ENCODE data around the gene CLCF1. TPM values are rescaled to one million over a fixed set of nuclear protein-coding genes. Genes with fewer than 3 reads are reported as not detected.

Gene CLCF1
- total RNA-seq, 2 experiments from 2014 or later = 0.79 to 0.81 TPM

DNA sequence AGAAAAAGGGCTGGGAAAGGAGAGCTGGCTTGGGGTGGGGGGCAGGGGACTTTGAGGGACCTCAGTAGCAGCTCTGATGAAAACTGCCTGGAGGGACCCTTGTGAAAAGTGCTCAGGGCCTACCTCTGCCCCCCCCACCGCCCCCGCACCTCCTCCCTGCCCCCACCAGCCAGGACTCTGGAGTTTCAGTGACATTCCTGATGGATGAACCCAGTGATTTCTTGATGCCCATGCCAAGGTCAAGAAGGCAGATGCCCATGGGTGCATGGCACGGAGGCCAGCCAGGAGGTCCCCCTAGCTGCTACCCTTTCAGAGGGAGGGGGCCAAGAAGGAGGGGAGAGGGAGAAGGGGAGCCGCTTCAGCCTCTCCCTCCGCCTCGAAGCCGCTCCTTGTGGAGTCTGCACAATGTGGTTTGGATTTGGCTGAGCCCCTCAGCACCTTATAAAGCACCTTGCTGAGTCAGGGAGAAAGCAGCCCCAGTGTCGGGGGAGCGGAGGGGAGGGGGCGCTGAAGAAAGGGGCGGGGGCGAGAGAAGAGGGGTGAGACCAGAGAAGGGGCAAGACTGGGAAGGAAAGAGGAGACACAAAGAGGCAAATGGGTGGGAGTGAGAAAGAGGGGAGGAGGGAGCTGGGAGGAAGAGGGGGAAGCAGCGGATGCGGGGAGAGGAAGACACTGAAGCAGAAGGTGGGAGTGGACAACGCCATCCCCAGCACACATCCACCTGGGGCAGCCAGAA is 2.1 kb upstream of the CLCF1 start:
- no peak for ATAC-seq
- ChIA-PET CTCF (interaction anchor here (2.5 to 30.8 kb wide), 3 partner anchors 13 to 29 kb away, joined by 11 to 883 read pairs (median 23); partner anchors contain the start of gene POLD4), POLR2A (interaction anchor here (1.9 to 4.6 kb wide), 3 partner anchors 13 to 26 kb away, joined by 4 to 20 read pairs (median 5); no protein-coding TSS in a partner anchor)
- TF ChIP-seq, protein P1, sequence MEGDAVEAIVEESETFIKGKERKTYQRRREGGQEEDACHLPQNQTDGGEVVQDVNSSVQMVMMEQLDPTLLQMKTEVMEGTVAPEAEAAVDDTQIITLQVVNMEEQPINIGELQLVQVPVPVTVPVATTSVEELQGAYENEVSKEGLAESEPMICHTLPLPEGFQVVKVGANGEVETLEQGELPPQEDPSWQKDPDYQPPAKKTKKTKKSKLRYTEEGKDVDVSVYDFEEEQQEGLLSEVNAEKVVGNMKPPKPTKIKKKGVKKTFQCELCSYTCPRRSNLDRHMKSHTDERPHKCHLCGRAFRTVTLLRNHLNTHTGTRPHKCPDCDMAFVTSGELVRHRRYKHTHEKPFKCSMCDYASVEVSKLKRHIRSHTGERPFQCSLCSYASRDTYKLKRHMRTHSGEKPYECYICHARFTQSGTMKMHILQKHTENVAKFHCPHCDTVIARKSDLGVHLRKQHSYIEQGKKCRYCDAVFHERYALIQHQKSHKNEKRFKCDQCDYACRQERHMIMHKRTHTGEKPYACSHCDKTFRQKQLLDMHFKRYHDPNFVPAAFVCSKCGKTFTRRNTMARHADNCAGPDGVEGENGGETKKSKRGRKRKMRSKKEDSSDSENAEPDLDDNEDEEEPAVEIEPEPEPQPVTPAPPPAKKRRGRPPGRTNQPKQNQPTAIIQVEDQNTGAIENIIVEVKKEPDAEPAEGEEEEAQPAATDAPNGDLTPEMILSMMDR (IDR thresholded peaks at IDR 0.05) = no peak
- intact Hi-C loops (cut with micrococcal nuclease) = no loop called here
- H3K9me3 Mint-ChIP-seq = no peaks in the 10 kb centered on the region
- peaks cover 32% of the 10 kb centered on the region for H3K4me1 Mint-ChIP-seq (ENCODE audit: low read depth)
- H3K36me3 Mint-ChIP-seq (ENCODE audit: low read depth) = no peaks in the 10 kb centered on the region
- H3K27me3 Mint-ChIP-seq = peaks cover 25% of the 10 kb centered on the region
- no peak overlapping the region for H3K27ac Mint-ChIP-seq
- DNase-seq = no peak
- H3K4me3 Mint-ChIP-seq = no peak overlapping the region

DNA sequence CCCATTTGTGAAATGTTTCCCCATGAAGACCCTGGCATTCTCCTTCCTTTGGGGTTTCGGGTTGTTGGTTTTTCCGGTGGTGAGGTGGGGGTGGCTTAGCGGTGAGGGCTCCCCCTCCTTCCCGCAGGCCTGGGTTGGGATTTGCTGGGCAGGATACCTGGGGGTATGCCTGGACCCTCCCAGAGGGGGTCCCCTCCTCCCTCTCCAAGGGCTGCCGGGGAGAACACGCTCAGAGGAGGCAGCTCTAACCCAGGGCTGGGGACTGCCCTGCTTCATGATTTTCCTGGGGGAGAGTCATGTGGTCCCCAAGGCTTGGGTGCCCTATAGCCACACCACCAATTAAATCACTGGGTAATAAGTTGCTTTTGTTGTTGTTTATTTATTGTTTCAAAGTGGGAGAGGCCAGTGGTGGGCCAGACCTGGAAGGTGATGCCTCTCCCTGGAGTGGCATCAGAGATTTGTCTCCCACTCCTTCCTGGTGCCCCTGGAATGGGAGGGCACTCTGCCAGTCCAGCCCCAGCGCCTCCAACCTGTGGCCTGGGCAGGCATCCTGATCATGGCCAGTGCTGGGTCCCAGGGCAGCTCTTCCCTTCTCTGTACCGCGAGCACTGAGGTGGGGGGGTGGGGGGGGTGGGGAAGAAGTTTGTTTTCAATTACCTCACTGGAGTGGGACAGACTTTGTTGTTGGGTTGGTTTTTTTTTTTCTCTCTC is 1.3 kb upstream of the CLCF1 start:
- Mint-ChIP-seq H3K4me1 (ENCODE audit: low read depth) (peaks cover 36% of the 10 kb centered on the region), H3K36me3 (ENCODE audit: low read depth) (no peaks in the 10 kb centered on the region), H3K27me3 (peaks cover 27% of the 10 kb centered on the region), H3K27ac (no peak overlapping the region), H3K9me3 (no peaks in the 10 kb centered on the region), H3K4me3 (no peak overlapping the region)
- TF ChIP-seq, protein P1 (IDR thresholded peaks at IDR 0.05) = no peak
- intact Hi-C loops (cut with micrococcal nuclease) = no loop called here
- DNase-seq (no peak), ATAC-seq (no peak)
- ChIA-PET POLR2A (interaction anchor here (1.4 to 4.6 kb wide), 4 partner anchors 12 to 25 kb away, joined by 3 to 20 read pairs (median 4); partner anchors contain the start of gene POLD4), CTCF (interaction anchor here (1.0 to 30.8 kb wide), 8 partner anchors 7 to 97 kb away, joined by 3 to 883 read pairs (median 17); partner anchors contain the start of gene POLD4)

DNA sequence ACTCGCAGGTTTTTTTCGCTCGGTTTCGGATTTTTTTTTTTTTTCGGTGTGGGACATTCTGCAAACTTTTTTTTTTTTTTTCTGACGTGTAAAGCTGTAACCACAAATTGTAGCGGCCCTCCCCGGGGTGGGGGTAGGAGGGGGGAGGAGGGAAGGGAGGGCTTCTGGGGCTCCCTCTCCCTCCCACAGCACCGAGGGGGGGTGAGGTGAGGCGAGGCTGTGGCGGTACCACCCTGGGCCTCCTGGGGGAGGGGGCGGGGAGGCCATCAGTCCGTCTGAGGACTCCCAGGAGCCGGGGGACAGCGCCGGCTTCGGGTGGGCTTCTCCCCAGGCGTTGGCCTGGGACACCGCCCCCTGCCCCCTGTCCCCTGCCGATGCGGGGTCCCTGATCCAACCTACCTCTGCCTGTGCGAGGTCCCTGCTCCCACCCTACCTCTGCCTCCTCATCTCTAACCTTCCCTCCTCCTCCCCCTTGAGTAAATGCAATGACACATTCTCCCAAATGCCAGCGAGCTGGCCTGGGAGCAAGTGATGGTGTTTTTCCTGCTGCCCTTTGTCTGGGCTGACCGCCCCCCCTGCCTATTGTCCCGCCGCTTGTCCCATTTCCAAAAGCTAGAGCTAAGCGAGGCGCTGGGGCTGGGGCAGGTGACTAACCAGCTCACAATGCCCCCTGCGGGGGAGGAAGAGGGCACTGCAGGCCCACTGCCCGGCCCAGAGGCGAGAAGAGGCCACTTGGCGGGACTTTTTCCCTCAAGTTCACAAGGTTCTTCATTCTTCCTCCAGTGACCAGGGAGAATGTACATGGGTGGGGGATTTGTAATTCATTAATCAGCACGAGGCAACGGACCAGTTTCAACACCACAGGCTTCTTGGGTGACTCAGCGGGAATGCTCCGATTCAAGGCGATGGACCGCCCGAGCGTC is 511 bp upstream of the CLCF1 start:
- Mint-ChIP-seq H3K36me3 (ENCODE audit: low read depth) (no peaks in the 10 kb centered on the region), H3K9me3 (no peaks in the 10 kb centered on the region), H3K4me1 (ENCODE audit: low read depth) (peaks cover 45% of the 10 kb centered on the region), H3K27me3 (peaks cover 27% of the 10 kb centered on the region), H3K4me3 (peak overlapping the region; percentile 78), H3K27ac (peak overlapping the region; percentile 88)
- DNase-seq = peak; percentile 78
- ATAC-seq = peak; percentile 66
- CTCF ChIA-PET = interaction anchor here (0.8 to 30.8 kb wide), 9 partner anchors 8 to 240 kb away, joined by 3 to 883 read pairs (median 5); partner anchors contain the start of gene POLD4
- TF ChIP-seq, protein P1 (IDR thresholded peaks at IDR 0.05) = peak; percentile 31
- intact Hi-C loops (cut with micrococcal nuclease) = no loop called here
- POLR2A ChIA-PET = interaction anchor here (0.6 to 4.6 kb wide), 6 partner anchors 11 to 105 kb away, joined by 3 to 20 read pairs (median 6); partner anchors contain the start of gene POLD4

DNA sequence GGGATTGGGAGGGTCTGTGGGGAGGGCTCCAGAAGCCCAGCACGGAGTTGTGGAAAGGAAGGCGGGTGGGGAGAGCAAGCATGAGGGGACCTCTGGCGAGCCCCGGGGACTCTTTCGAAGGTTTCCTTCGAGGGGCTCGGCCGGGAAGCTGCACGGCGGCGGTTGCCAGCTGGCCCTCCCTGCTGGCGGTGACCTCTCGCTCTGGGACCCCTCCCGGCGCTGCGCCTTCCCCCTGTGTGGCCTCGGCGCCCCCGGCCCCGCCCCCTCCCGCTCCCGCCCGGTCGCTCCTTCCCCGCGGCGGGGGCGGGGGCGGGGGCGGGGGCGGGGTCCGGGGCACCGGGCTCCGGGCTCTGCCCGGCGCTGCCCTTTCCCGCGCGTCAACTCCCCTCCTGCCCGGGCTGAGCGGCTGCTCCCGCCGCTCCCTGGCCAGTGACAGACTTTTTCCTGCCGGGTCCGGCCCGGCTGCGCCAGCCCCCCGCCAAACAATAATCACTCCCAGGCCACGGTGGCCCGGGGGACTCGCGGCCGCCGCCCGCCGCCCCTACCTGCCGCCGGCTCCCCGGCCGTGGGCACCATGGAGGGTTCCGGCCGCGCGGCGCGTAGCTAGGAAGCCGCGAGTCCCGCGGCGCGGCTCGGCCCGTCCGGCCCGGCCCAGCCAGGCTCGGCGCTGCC is 941 bp downstream of the CLCF1 start:
- POLR2A ChIA-PET = interaction anchor here (1.0 to 4.6 kb wide), 5 partner anchors 10 to 32 kb away, joined by 3 to 20 read pairs (median 8); partner anchors contain the start of genes POLD4 and TBC1D10C
- ATAC-seq (no peak), DNase-seq (no peak)
- TF ChIP-seq, protein P1 (IDR thresholded peaks at IDR 0.05) = no peak
- Mint-ChIP-seq H3K4me1 (ENCODE audit: low read depth) (peaks cover 56% of the 10 kb centered on the region), H3K27me3 (peaks cover 27% of the 10 kb centered on the region), H3K27ac (no peak overlapping the region), H3K36me3 (ENCODE audit: low read depth) (no peaks in the 10 kb centered on the region), H3K9me3 (no peaks in the 10 kb centered on the region), H3K4me3 (peak overlapping the region; percentile 56)
- intact Hi-C loops (cut with micrococcal nuclease) = no loop called here
- CTCF ChIA-PET = interaction anchor here (0.7 to 30.8 kb wide), 4 partner anchors 9 to 27 kb away, joined by 3 to 883 read pairs (median 48); partner anchors contain the start of gene POLD4
